Parathyroid adenoma (tissue), 2 donors: ENCODE results near the gene POLR1F.

Experiments
- H2AFZ ChIP-seq: fragments of 300-600 bp; sonication (generic); one replicate; pipeline ENCODE4 v1.7.0; 2017; ENCODE audit warnings: antibody characterized with exemption, mild to moderate bottlenecking
- H3K27ac ChIP-seq: fragments of 300-600 bp; sonication (generic); one replicate; pipeline ENCODE4 v1.7.0; 2017
- H3K27me3 ChIP-seq: fragments of 300-600 bp; sonication (generic); one replicate; pipeline ENCODE4 v1.7.0; 2017; ENCODE audit warnings: low read length; ENCODE audit not compliant: control insufficient read depth, insufficient read depth
- H3K36me3 ChIP-seq: fragments of 300-600 bp; sonication (generic); one replicate; pipeline ENCODE4 v1.7.0; 2017; ENCODE audit warnings: low read length; ENCODE audit not compliant: control insufficient read depth, insufficient read depth
- H3K4me1 ChIP-seq: fragments of 300-600 bp; sonication (generic); one replicate; pipeline ENCODE4 v1.7.0; 2017; ENCODE audit warnings: control low read depth
- H3K4me2 ChIP-seq: fragments of 300-600 bp; sonication (generic); one replicate; pipeline ENCODE4 v1.7.0; 2017; ENCODE audit warnings: low read length
- H3K4me3 ChIP-seq: fragments of 300-600 bp; sonication (generic); one replicate; pipeline ENCODE4 v1.7.0; 2017; ENCODE audit warnings: low read depth, low read length
- H3K79me2 ChIP-seq: fragments of 300-600 bp; sonication (generic); one replicate; pipeline ENCODE4 v1.7.0; 2017; ENCODE audit warnings: control low read depth
- H3K9ac ChIP-seq: fragments of 300-600 bp; sonication (generic); one replicate; pipeline ENCODE4 v1.7.0; 2017; ENCODE audit warnings: mild to moderate bottlenecking
- H3K9me3 ChIP-seq: fragments of 300-600 bp; sonication (generic); one replicate; pipeline ENCODE4 v1.7.0; 2017; ENCODE audit warnings: low read length; ENCODE audit not compliant: control insufficient read depth
- CTCF ChIP-seq: fragments of 300-600 bp; sonication (generic); IDR thresholded peaks from one replicate; pipeline ENCODE4 v1.7.0; 2017; ENCODE audit warnings: antibody characterized with exemption, mild to moderate bottlenecking
- donor health status: primary hyperparathyroidism.

The POLR1F gene

GRCh38 chr7:19665399-19666008, 43.3 kb downstream of the POLR1F start:
- Histone ChIP-seq H3K9me3 (no peaks in the 10 kb centered on the region), H2AFZ (no peak overlapping the region), H3K4me3 (no peak overlapping the region), H3K36me3 (no peaks in the 10 kb centered on the region), H3K79me2 (no peaks in the 10 kb centered on the region), H3K4me2 (no peak overlapping the region), H3K27me3 (no peaks in the 10 kb centered on the region), H3K27ac (no peak overlapping the region), H3K4me1 (no peaks in the 10 kb centered on the region), H3K9ac (no peak overlapping the region)
- peak; percentile 51 for TF ChIP-seq CTCF

GRCh38 chr7:19663816-19664462, 44.9 kb downstream of the POLR1F start:
- Histone ChIP-seq H3K4me2 (no peak overlapping the region), H3K9ac (no peak overlapping the region), H3K9me3 (no peaks in the 10 kb centered on the region), H3K27me3 (no peaks in the 10 kb centered on the region), H3K4me3 (no peak overlapping the region), H3K27ac (no peak overlapping the region), H3K4me1 (no peaks in the 10 kb centered on the region), H2AFZ (no peak overlapping the region), H3K79me2 (no peaks in the 10 kb centered on the region), H3K36me3 (no peaks in the 10 kb centered on the region)
- TF ChIP-seq CTCF, result no peak

GRCh38 chr7:19648791-19649190, 60.0 kb downstream of the POLR1F start:
- Histone ChIP-seq H3K9ac (no peak overlapping the region), H3K4me3 (no peak overlapping the region), H3K27ac (no peak overlapping the region), H3K4me2 (no peak overlapping the region), H2AFZ (no peak overlapping the region), H3K4me1 (no peaks in the 10 kb centered on the region), H3K27me3 (no peaks in the 10 kb centered on the region), H3K9me3 (peaks cover 4% of the 10 kb centered on the region), H3K36me3 (no peaks in the 10 kb centered on the region), H3K79me2 (no peaks in the 10 kb centered on the region)
- no peak for TF ChIP-seq CTCF
